Esophagus squamous epithelium (tissue), 5 donors: ENCODE measurements around the gene EPN3. TPM values are rescaled to one million over a fixed set of nuclear protein-coding genes. Genes with fewer than 3 reads are reported as not detected.

Experiments
- DNase-seq: peaks from one replicate; lab custom pipeline; 2025; lab: John Stamatoyannopoulos, UW
- H3K27ac ChIP-seq, 4 donors: fragments of 200-600 bp; sonication (generic); one replicate each; pipeline ENCODE4 v1.5.1; 2016 to 2019; ENCODE audit warnings: mild to moderate bottlenecking in 1 of 4
- H3K27me3 ChIP-seq, 4 donors: fragments of 200-600 bp; sonication (generic); 1 replicate in 3 of 4; 2 replicates in 1 of 4; pipeline versions ENCODE4 v1.5.1 to v1.6.0; 2017 to 2021; ENCODE audit warnings: antibody characterized with exemption in 1 of 4
- H3K36me3 ChIP-seq, 3 donors: fragments of 200-600 bp; sonication (generic); one replicate each; pipeline ENCODE4 v1.5.1; 2016 to 2019
- H3K4me1 ChIP-seq, 3 donors: fragments of 200-600 bp; sonication (generic); one replicate each; pipeline ENCODE4 v1.5.1; 2017 to 2019
- H3K4me3 ChIP-seq, 4 donors: fragments of 200-600 bp; sonication (generic); 1 replicate in 3 of 4; 2 replicates in 1 of 4; pipeline ENCODE4 v1.5.1; 2016 to 2019; ENCODE audit warnings: mild to moderate bottlenecking in 2 of 4, moderate library complexity in 1 of 4
- H3K9me3 ChIP-seq, 3 donors: fragments of 200-600 bp; sonication (generic); one replicate each; pipeline ENCODE4 v1.5.1; 2016 to 2019
- CTCF ChIP-seq, 6 experiments: fragments of 450-650 bp in 4 of 6; fragments of 200-600 bp in 2 of 6; sonication (generic) in 2 of 6; IDR thresholded peaks; one replicate each; pipeline ENCODE4 v1.5.1; 2016 to 2019; ENCODE audit warnings: antibody characterized with exemption in 6 of 6, mild to moderate bottlenecking in 4 of 6, moderate library complexity in 4 of 6
- POLR2A ChIP-seq, 4 donors: fragments of 450-650 bp; IDR thresholded peaks; one replicate each; pipeline ENCODE4 v1.6.1; 2017; ENCODE audit warnings: antibody characterized with exemption in 4 of 4, mild to moderate bottlenecking in 4 of 4, moderate library complexity in 3 of 4
- WGBS, 2 donors: methylation state at CpG; one replicate each; pipeline ENCODE4 v1.1.5; 2018; 5-methylcytosine and 5-hydroxymethylcytosine counted together
- intact Hi-C: fragments of 100-400 bp; cut with DNase I; formaldehyde crosslinking; loops from one replicate; pipeline ENCODE4 v1.15.0; 2022
- total RNA-seq, 4 donors: library from RNA; depleted of rRNA; stranded (reverse); fragments of >200 nt; gene quantifications; one replicate each; pipeline ENCODE4 v1.1.0, GENCODE V29; 2016
- donor health status: DM: yes; HTN: yes; CAD: no.

Gene EPN3
- total RNA-seq = 100 to 1,000 TPM in 1 of 4 donors, 10 to 100 TPM in 3; 24.5 to 111 (median 51.8) TPM

- H3K4me3 ChIP-seq = peak within 1 kb of the TSS; percentile 69 to 76 (median 74)
- peak in 3 of 6 experiments; percentile 6 to 28 (median 14) for TF ChIP-seq CTCF (IDR thresholded peaks at IDR 0.05)
- TF ChIP-seq POLR2A (IDR thresholded peaks at IDR 0.05) = peak in 2 of 4 donors; percentile 42 to 44
- no peaks in the 10 kb centered on the region for H3K9me3 ChIP-seq
- intact Hi-C loops = no loop called here
- H3K4me1 ChIP-seq = peaks cover 18 to 63% (median 22%) of the 10 kb centered on the region in 3 donors
- no peak for DNase-seq
- peaks cover 0 to 63% (median 4%) of the 10 kb centered on the region in 4 donors for H3K27me3 ChIP-seq
- peak within 1 kb of the TSS; percentile 76 to 96 (median 93) for H3K27ac ChIP-seq
- WGBS, 2 donors = 0% methylated on average over 2 of the region's 21 CpGs; no CpG with 5 or more reads in 1 of the 2 donors
- peaks cover 0 to 17% (median 7%) of the 10 kb centered on the region in 3 donors for H3K36me3 ChIP-seq
Observed at GRCh38 chr17:50532452-50533024, at the start of gene EPN3. EPN3 (plus strand) TSS chr17:50532735; CDS start chr17:50536557, 3,822 bp downstream.

DNA sequence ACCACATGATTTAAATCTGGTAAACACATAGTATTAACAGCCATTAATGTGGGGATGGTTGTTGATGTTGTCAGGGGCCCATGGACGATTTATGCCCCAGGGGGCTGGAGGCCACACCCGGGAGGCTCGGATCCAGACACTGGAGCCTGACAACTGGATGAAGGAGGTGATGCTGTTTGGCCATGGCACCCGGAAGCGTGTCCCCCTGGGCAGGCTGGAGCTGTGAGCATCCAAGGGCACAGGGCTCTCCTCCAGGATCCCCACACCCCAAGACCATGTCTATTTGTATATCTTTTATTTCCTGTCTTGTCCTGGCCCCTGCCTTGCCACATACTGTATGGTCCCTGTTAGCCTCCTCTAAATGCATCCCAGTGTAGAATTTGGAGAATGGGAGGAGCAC is 49.3 kb upstream of the EPN3 start:
- peaks cover 0 to 55% (median 10%) of the 10 kb centered on the region in 3 donors for H3K36me3 ChIP-seq
- H3K27me3 ChIP-seq = no peaks in the 10 kb centered on the region
- no peak overlapping the region for H3K4me3 ChIP-seq
- no peaks in the 10 kb centered on the region for H3K9me3 ChIP-seq
- no peak for TF ChIP-seq POLR2A (IDR thresholded peaks at IDR 0.05)
- TF ChIP-seq CTCF (IDR thresholded peaks at IDR 0.05) = no peak
- peak overlapping the region in 3 of 4 donors; percentile 71 to 81 (median 75) for H3K27ac ChIP-seq
- WGBS, 2 donors = 63 to 64% methylated on average over 5 of the region's 5 CpGs
- peaks cover 16 to 56% (median 19%) of the 10 kb centered on the region in 3 donors for H3K4me1 ChIP-seq
- DNase-seq = no peak
- intact Hi-C loops = loop anchor here (5.0 to 10.0 kb wide), 2 partner anchors 64 to 142 kb away; partner anchors contain the start of gene SPATA20

GRCh38 chr17:50484386-50485155 is 48.0 kb upstream of the EPN3 start:
- no peak for TF ChIP-seq POLR2A (IDR thresholded peaks at IDR 0.05)
- Histone ChIP-seq H3K36me3 (peaks cover 0 to 55% (median 10%) of the 10 kb centered on the region in 3 donors), H3K27me3 (no peaks in the 10 kb centered on the region), H3K4me1 (peaks cover 12 to 52% (median 14%) of the 10 kb centered on the region in 3 donors), H3K27ac (no peak overlapping the region), H3K4me3 (no peak overlapping the region), H3K9me3 (no peaks in the 10 kb centered on the region)
- no peak for DNase-seq
- WGBS, 2 donors = 92 to 94% methylated on average over 2 to 7 of the region's 11 CpGs
- intact Hi-C loops = loop anchor here (5.0 to 10.0 kb wide), 2 partner anchors 63 to 140 kb away; partner anchors contain the start of gene SPATA20

- Histone ChIP-seq H3K27me3 (no peaks in the 10 kb centered on the region), H3K36me3 (peaks cover 0 to 41% (median 10%) of the 10 kb centered on the region in 3 donors), H3K4me3 (no peak overlapping the region), H3K9me3 (no peaks in the 10 kb centered on the region), H3K27ac (peak overlapping the region; percentile 5 to 79 (median 54)), H3K4me1 (peaks cover 5 to 30% (median 8%) of the 10 kb centered on the region in 3 donors)
- no peak for DNase-seq
- intact Hi-C loops = loop anchor here (10.0 kb wide), 1 partner anchor 137 kb away; no protein-coding TSS in a partner anchor
- TF ChIP-seq CTCF (IDR thresholded peaks at IDR 0.05) (no peak), POLR2A (IDR thresholded peaks at IDR 0.05) (no peak)
- 39 to 48% methylated on average over 7 to 9 of the region's 17 CpGs for WGBS, 2 donors
Observed at GRCh38 chr17:50487213-50488096, 45.1 kb upstream of the EPN3 start.

- peaks cover 0 to 33% (median 7%) of the 10 kb centered on the region in 3 donors for H3K36me3 ChIP-seq
- WGBS, 2 donors = 92 to 100% methylated on average over 2 of the region's 2 CpGs
- no peak for DNase-seq
- intact Hi-C loops = loop anchor here (10.0 kb wide), 1 partner anchor 136 kb away; no protein-coding TSS in a partner anchor
- H3K27ac ChIP-seq = no peak overlapping the region
- no peaks in the 10 kb centered on the region for H3K9me3 ChIP-seq
- H3K4me1 ChIP-seq = peaks cover 5 to 20% (median 5%) of the 10 kb centered on the region in 3 donors
- no peak overlapping the region for H3K4me3 ChIP-seq
- TF ChIP-seq CTCF (IDR thresholded peaks at IDR 0.05) (no peak), POLR2A (IDR thresholded peaks at IDR 0.05) (no peak)
- H3K27me3 ChIP-seq = no peaks in the 10 kb centered on the region
Observed at GRCh38 chr17:50488880-50489279, 43.7 kb upstream of the EPN3 start.
